ENCODE measurements around the gene CD80.
A peak's percentile ranks its signal among the peaks of the same experiment; 100 is the strongest.
"Not testable (repeated sequence)": the region's sequence is repeated elsewhere in the genome, so short reads cannot be mapped to it uniquely, and the experiment has no call there.

Gene CD80

DNA sequence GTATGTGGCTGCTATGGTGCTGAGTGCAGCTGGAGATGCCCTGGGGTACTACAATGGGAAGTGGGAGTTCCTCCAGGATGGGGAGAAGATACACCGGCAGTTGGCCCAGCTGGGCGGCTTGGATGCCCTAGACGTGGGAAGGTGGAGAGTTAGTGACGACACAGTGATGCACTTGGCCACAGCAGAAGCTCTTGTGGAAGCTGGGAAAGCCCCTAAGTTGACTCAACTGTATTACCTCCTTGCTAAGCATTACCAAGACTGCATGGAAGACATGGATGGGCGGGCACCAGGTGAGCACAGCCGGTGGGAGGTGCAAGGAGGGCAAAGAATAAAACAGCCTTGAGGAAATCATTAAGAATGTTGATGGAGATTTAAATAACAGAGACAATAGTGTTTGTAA lies 22.8 kb upstream of the CD80 start:
- no peak for DNase-seq (ENCODE audit: low read depth, low spot score)

DNA sequence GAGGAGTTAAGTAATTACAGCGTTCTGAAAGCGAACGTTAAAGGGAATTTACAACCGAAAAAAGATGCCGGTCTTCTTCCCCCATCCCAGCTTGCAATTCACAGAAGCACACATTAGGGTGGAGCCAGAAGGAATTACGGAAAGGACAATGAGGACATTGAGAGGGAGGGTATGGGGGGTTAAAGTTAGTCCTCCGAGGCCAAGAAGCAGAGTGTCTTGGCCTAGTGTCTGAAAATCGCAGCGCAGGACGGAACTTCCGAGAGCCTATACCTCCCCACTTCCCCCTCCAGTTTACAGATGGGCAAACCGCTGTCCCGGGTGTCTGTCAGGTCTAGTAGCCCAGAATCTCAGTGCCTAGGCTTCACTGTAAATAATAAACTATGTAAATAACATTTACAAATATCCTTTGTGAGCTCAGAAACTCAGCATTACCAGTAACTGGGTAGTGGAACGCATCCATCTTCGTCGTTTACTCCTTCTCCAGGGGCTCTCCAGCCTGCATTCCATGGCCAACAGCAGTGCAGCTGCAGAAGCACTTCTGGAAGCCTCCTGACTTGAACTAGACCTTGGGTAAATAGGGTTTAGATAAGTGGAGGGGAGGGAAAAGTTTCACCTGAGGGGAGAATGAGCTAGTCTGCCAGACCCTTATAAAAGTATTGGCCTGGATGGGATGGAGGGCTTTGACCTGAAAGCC lies 20.8 kb upstream of the CD80 start:
- peak; percentile 53 for DNase-seq (ENCODE audit: low read depth, low spot score)

DNA sequence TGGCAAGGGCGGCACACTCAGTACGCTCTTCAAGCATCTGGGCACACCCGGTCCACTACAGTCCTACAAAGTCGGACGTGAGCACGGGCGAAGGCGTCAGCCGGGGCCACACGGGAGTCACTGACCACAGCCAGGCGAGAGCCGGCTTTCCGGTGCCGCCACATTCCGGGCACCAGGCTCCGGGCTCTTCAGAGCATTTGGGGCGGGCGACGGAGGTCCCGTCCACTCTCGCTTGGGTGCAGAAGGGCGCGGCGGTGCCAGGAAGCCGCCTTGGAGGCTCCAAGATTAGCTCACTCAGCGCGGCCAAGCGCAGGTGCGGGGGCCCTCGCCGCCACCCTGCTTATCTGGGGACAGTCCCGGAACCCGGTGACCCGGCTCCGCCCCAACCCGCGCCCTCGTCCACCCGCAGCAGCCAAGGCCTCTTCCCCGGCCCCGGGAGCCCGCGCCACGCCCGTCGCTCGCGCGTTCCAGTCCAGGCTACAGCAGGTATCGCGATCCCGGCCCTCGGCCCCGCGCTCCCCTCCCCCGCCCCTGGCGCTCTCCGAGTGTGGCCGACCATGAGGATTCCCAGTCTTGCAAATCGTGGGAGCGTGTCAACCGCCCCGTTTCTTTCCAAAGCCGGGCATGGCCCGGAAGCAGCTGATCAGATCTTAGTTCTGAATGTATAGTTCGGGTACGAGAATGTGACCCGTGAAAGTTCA lies 20.1 kb upstream of the CD80 start, which contains the start of gene ADPRH:
TSS of gene ADPRH (plus strand) at position 127 of the 701 bp plus-strand sequence. CDS start 2,678 bp downstream, outside the sequence.
- peak; percentile 82 for DNase-seq (ENCODE audit: low read depth, low spot score)

DNA sequence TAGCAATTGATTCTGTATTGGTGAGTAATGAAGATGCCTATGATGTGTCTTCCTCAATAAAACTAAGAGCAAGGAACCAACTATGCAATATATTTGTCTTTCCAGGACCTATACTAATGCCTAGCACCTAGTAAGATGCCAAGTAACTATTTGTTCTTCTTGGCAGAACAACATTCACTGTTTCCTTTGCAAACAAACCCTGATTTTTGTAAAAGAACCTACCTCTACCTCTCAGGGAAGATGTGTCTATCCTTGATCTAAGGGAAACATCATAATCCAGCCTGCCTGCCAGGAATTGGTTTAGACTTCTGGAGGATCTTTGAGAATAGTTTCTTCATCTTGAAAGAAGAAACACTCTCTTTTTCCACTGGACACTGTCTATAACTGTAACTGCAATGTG lies 16.1 kb upstream of the CD80 start:
- DNase-seq (ENCODE audit: low read depth, low spot score), result no peak

DNA sequence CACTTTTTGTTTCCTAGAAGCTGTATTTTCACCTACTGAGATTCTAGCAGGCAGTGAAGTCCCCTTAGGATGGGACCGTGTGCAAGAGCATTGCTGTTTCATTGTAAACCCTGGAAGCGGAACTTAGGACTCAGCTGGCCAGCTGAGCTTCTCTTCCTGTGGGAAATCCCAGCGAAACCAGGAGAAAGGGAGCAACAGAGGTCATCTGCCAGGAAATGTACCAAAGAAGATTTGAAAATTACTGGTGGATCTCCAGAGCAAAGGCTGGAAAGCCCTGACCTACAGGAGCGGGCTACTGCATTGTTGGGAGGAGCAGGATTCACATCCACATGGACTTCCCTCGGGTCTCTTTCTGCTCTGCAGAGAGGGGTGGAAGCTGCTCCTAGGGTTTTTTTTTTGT lies 12.3 kb upstream of the CD80 start:
- no peak for DNase-seq (ENCODE audit: low read depth, low spot score)

DNA sequence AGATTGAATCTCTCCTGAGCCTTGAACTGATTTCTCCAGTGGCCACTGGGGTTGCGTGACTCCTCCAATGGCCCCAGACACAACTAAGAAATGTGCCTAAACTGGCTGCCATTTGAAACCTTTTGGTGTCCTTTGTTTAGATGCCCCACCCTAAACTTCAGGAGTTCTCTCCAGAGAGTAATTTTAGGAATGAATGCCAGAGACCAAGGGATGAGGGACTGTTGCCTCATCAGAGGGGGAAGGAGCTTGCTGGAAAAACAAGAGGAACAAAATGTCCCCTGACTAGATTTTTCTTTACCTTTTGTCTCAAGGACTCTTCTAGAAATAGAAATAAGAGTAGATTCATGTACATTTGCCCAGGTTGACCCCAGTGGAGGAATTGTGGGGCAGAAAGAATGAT lies 11.8 kb upstream of the CD80 start:
- peak; percentile 33 for DNase-seq (ENCODE audit: low read depth, low spot score)

DNA sequence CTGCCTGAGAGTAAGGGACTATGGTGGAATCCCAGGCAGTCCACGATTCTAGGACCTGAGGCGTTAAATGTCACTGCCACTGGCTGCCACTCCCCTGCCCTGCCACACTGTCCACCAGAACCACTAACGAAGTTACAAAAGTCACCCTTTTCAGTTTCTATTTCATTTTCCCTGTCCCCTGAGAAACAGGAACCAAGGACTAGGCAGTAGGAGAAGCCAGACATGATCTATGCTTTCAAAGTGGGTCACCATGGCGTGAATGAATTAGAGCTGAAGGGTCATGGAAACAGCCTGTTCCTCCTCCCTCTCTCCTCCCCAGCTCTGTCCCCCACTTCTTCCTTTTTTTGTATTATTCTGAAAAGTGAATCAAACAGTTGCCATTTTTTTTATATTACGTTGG lies 10.8 kb upstream of the CD80 start:
- DNase-seq (ENCODE audit: low read depth, low spot score), result no peak

DNA sequence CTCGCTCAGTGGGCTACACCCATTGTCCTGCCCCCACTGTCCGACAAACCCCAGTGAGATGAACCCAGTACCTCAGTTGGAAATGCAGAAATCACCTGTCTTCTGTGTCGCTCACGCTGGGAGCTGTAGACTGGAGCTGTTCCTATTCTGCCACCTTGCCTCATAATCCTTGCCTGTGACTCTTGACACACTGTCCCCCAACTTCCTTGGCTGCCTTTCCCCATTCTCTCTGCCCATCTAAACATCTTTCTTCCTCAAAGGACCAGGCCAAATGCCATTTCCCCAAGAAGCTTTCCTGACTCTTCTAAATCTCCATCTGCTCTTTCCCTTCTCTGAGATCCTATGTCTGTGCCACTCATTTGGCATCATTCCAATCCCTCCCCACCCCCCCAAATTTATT lies 9.7 kb upstream of the CD80 start:
- DNase-seq (ENCODE audit: low read depth, low spot score), result no peak

DNA sequence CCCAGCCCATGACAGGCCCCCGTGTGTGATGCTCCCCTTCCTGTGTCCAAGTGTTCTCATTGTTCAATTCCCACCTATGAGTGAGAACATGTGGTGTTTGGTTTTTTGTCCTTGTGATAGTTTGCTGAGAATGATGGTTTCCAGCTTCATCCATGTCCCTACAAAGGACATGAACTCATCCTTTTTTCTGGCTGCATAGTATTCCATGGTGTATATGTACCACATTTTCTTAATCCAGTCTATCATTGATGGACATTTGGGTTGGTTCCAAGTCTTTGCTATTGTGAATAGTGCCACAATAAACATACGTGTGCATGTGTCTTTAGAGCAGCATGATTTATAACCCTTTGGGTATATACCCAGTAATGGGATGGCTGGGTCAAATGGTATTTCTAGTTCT lies 3.9 kb upstream of the CD80 start:
- not testable (repeated sequence) for DNase-seq (ENCODE audit: low read depth, low spot score)

DNA sequence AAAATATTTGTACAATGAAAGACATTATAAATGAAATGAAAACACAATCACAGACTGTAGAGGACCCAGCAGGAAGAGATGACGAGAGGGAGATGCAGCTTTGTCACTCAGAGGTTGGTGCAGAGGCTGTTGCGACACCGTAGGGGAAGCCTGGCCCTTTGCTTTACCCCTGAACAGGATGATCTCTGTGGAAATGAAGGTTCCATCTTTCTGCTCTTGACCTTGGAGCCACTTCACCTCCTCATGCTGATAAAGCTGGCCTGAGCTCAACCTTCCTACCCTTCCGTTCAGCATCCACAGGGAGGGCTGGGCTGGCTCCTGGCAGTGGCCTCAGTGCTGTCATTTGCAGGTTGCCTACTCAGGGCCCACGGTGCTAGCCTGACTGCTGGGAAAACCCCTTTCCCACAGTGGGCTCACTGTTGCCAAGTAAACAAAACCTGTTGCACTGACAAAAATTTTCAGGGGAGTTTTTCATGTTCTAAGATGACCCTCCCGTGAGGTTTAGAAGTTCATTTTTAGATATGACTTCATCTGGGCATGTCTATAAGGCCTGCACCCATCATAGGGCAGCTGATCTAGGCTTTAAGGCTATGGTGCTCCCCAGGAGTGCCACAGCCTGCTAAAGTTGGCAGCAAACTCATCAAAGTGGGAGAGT lies 3.0 kb upstream of the CD80 start:
- no peak for DNase-seq (ENCODE audit: low read depth, low spot score)

DNA sequence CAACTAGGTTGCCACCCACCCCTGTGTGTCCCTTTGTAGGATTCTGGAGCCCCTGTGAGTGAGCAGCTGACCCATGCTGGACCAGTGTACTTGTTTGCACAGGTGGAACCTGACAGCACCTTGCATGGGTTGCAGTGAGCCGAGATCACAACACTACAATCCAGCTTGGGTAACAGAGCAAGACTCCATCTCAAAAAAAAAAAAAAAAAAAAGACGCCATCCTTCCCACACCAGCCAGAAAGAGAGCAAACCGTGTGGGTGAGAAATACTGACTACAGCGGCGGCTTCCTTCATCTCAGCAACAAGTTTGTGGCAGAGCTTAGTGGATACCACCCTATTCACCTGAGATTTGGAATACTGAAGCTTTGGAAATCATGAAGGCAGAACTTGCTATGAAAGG lies 746 bp upstream of the CD80 start:
- no peak for DNase-seq (ENCODE audit: low read depth, low spot score)

DNA sequence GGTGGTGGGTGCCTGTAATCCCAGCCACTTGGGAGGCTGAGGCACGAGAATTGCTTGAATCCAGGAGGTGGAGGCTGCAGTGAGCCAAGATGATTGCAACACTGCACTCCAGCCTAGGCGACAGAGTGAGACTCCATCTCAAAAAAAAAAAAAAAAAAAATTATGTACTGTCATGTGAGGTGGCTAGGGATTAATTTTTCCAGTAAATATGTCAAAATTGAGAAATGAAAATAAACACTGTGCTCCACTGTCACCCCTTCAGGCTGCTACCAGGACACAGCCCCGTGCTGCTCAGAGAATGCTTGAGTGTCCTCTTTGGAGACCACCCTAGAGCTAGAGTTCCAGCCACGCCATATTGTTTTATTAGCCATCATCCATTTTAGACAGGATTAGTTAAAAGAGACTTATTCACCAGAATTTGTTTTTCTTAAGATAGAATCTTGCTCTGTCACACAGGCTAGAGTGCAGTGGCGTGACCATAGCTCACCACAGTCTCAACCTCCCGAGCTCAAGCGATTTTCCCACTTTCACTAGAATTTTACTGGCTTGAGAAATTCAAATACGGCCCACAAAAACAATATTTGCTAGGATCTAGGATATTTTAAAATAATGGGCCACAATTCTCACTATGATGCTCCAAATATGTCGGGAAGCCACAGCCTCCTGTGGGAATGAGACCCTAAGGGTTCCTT lies 642 bp downstream of the CD80 start:
- DNase-seq (ENCODE audit: low read depth, low spot score), result no peak

DNA sequence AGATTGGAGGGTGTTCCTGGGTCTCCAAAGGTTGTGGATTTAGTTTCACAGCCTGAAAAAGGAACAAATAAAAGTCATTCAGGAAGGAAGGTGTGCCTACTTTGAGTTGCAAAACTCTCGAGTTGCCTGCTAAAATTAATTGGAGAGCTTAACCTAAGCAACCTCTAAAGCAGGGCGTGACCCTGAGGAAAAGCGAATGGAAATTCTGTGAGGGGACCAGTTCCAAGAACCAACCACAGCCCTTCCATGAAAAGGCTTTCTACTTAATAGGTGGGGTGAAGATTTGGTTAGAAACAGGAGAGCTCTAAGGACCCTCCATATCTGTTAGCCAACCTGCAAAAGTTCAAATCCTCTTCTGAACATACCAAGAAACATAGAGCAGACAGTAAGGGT lies 1.5 kb downstream of the CD80 start:
- no peak for DNase-seq (ENCODE audit: low read depth, low spot score)

DNA sequence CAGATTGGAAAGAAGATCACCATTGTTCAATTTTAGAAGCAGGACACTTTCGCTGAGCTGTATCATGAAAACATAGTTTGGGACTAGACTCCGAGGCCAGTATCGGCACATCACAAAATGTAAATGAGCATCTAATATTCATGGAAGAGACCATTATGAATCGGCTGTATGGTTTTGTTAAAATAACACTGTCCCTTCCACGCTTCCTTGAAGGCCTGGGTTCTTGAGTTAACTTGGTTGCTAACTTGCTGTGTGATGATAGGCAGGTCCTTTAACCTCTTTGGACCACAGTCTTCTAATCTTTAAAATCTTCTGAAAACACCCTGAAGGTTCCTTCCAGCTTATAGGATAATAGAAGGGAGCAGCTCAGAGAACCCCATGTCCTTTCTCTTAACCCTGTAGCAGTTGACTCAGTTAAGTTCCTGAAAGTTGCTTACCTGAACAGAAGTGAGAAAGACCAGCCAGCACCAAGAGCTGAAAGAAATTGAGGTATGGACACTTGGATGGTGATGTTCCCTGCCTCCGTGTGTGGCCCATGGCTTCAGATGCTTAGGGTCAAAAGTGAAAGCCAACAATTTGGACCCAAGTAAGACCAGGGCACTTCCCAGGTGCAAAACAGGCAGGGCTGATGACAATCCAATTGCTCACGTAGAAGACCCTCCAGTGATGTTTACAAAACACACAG lies 2.1 kb downstream of the CD80 start:
- no peak for DNase-seq (ENCODE audit: low read depth, low spot score)

DNA sequence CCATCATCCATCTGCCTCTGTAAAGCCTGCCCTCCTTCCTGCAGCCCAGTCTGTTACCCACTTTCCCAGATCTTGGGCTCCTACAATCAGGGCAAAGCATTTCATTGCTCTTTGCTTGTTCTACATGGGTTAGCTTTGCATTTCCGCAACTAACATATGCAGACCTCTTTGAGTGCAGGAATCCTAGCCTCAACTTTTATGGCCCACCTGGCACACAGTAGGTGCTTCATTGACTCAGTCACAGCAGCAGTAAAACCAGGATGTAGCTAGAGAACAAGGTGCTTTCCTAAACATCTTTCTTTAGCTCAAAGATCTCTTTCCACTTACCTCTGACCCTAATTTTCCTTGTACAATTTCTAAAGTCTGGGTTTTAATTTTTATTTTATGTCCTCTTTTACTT lies 3.5 kb downstream of the CD80 start:
- no peak for DNase-seq (ENCODE audit: low read depth, low spot score)

DNA sequence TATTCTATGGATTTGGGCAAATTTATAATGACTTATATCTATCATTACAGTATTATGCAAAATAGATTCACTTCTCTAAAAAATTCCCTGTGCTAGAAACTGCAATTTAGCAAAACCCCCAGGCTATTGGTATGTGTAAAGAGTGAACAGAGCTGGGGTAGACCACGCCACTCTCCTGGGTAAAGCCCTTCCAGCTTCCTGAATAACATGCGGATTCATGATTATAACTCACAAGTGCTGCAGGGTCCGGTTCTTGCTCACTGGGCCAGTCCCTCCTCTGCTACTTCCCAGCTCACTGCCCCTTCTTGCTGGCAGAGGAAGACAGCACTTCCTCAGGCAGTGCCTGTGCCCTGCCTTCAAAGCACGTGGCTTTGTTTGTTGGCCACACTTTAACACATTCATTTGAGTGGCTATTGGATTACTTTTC lies 4.1 kb downstream of the CD80 start:
- DNase-seq (ENCODE audit: low read depth, low spot score), result no peak

DNA sequence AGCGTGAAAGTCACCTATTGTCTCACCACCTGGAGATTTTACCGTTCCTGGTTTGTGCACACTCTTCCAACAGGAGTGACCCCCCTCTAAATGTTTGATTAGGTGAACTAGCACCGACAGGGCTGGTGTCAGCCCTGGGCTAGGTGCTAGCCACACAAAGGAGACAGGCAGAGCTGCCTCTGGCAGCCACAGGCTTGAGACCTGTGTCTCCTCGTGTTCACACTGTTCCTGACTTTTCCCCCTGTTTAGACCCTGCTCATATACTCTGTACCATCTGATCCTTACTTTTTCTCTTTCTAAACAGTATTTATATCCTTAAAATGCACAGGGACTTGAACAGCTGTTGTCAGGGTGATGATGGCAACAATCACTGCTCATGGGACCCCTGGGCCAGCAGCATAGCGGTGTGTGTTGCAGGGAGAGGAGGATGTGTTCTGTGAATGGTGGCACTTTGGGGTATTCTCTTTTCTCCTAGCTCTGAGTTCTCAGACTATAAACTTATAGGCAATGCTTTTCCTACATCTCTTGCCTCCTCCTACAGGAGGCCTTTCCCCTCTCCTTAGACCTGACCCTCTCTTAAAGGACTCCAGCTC lies 5.5 kb downstream of the CD80 start:
- no peak for DNase-seq (ENCODE audit: low read depth, low spot score)

DNA sequence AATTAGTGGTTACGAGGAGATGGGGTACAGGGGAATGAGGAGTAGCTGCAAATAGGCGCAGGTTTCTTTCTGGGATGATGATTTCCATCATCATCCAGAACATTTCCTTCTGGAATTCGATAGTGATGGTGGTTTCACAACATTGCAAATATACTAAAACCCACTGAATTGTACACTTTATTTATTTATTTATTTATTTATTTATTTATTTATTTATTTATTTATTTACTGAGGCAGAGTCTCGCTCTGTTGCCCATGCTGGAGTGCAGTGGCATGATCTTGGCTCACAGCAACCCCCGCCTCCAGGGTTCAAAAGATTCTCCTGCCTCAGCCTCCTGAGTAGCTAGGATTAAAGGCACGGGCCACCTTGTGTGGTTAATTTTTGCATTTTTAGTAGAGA lies 6.5 kb downstream of the CD80 start:
- DNase-seq (ENCODE audit: low read depth, low spot score), result not testable (repeated sequence)

DNA sequence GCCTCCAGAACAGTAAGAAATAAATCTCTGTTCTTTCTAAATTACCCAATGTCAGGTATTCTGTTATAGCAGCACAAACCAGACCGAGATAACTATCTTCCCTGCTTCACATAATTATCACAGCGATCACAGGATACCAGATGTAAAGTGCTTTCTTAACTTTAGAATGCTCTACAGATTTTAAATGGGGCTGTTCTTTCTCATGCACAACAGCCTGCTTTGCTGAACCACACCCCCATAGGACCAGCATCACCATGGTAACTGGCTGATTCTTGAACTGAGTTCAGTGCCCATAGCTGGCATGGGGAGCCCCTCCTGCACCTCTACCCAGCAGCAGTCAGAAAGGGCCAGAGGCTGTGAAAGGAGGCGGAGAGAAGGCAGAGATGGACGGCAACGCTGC lies 7.8 kb downstream of the CD80 start:
- no peak for DNase-seq (ENCODE audit: low read depth, low spot score)

DNA sequence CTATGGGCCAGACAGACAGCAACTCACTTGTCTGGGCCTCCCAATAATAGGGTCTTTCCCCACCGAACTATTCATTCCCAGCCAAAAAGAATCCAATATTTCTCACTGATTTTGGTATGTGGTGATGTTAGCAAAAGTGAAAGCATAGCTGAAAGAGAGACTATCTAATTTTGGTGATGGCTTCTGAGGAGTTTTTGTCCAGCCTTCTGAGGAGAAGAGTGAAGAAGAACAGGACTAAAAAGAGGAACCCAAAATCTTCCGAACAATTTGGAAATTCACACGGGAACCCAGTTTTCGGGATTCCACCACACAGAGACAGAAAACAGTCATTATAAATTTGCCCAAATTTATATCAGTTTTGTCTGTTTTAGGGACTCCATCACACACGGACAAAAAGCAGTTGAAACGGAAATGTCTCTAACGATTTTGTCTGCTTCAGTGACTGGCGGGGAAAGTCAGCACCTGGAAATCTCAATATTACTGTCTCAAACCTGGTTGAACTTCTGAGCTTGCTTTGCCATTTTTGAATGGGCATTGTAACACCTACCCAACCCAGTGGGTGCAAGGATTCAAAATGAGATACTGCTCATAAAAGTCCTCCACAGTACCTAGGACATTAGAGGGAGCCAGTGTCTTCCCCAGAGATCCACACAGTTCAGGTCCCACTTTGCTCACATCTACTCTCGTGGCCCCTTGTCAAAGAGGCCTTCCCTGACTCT lies 9.1 kb downstream of the CD80 start:
- no peak for DNase-seq (ENCODE audit: low read depth, low spot score)

DNA sequence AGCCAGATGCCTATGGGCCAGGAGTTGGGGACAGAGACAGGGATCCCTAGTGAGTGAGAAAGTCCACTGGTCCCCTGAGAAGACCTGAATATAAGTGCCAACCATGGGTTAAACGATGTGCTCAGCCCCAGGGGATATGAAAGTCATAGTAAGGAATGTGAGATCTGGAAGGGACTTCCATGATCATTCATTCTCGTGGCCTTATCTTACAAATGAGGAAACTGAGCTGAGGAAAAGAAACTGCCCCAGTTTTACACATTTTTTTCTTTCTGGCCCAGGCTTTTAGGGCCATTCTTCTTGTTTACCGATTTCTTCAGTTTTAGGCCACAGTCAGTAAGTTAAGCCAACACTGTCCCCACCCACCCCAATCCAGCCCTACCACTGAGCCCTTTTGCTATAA lies 11.1 kb downstream of the CD80 start:
- DNase-seq (ENCODE audit: low read depth, low spot score), result no peak

All from ELF-1 (cell line).